Effector CD4-positive, alpha-beta T cell (primary cell): ENCODE data around the gene MRPL46.
"Not testable (repeated sequence)": the region's sequence is repeated elsewhere in the genome, so short reads cannot be mapped to it uniquely, and the experiment has no call there.

Source experiments
- DNase-seq: peaks from one replicate; pipeline ENCODE4 v3.0.0-alpha.2; 2020

Gene MRPL46

DNA sequence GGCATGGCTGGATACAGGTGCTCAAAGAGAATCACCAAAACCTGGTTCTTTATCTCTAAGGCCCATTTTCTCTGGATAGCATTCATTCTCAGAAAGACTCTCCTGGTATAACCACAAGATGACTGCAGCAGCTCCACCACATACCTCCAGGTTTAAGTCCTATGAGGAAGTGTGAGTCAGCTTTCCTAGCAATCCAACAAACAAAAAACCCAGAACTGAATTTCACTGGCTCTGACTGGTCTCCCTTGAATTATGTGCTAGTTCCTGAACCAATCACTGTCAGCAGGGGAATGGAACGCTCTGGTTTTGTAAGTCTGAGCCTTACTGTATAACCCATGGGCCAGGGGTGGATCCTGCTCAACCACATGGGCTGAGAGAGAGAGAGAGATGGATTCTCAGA, 27.2 kb downstream of the MRPL46 start:
- DNase-seq: no peak

DNA sequence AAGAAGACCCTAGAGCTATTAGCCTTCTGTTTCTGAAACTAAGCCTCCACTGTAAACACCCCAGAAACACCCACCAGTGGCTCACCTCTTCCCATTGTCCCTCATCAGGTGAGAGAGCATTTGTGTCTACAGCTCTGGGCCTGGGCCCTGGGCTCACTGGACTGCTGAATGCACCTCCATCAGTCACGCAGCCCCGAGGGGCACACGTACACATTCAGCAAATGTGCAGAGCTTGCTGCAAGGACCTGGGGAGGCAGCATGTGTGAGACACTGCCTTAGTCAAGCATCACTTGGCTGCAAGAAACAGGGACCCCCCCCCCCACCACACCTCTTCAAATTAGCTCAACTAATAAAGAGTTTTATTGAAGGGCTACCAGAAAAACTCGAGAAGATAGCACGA, 29.0 kb downstream of the MRPL46 start:
- no peak for DNase-seq

DNA sequence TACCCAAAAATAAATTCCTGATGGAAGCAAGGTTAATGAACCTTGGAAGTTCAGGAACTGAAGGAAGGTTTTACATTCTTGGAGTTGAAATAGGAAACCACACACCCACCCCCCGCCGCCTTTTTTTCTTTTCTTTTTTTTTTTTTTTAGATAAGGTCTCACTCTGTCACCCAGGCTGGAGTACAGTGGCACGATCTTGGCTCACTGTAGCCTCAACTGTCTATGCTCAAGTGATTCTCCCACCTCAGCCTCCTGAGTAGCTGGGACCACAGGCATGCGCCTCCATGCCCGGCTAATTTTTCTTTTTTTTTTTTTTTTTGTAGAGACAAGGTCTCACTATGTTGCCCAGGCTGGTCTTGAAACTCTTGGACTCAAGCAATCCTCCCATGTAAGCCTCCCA, 33.1 kb downstream of the MRPL46 start:
- not testable (repeated sequence) for DNase-seq

DNA sequence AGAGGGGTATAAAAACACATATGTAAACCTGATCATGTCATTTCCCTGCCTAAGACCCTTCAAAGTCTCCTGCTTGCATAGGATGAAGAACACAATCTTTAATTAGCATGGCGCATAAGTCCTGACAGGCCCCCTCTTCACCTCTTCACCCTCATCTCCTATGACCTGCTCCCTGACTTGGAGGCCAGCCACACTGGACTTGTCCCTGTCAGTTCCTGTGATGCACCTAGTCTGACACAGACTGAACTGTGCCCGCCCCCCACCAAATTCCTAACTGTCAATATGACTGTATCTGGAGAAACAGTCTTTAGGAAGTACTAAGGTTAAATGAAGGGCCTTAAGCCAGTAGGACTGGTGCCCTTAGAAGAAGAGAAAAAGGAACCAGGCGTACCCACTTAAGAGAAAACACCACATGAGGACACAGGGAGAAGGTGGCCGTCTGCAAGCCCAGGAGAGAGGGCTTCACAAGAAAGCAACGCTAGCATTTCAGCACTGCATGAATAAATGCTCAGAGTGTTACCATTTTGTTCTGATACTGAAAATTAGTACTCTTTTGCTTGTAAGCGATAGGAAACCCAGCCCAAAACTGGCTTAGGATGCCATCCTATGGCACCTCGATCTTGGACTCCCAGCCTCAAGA, 34.0 kb downstream of the MRPL46 start:
- no peak for DNase-seq

DNA sequence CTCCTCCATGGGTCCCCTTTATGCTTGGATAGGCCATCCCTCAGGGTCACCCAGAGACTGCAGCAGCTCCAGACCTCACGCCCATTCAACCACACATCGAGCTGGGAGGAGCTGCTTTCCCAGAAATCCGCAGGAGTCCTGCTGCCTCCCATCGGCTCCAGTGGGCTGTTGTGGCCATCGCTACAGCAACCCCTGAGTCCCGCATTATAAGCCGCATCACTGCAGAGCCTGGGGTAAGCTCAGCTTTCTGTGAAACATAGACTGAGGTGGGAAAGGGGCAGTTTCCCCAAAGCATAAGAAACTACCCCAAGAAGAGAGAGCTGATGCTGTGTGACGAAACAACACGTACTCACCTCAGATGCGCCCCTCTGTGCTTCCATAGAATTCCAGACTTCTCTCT, 35.7 kb downstream of the MRPL46 start:
- no peak for DNase-seq

DNA sequence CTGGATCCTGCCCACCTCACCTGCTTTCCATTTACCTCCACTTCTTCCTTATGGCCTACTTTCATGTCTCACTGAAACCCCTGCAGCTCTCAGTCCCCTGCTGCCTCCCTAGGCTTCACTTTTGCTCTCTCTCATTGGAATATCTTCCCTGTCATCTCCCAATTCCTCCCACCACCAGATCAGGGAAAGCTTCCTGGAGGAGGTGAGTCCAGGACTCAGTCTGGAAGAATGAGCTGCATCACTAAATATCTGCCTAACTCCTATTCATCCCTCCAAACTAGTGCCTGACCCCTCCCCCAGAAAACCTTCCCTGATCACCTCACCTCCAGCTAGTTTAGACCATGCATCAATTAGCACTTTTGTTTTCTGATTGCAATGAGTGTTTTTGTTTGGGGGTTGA, 37.1 kb downstream of the MRPL46 start:
- DNase-seq: no peak

DNA sequence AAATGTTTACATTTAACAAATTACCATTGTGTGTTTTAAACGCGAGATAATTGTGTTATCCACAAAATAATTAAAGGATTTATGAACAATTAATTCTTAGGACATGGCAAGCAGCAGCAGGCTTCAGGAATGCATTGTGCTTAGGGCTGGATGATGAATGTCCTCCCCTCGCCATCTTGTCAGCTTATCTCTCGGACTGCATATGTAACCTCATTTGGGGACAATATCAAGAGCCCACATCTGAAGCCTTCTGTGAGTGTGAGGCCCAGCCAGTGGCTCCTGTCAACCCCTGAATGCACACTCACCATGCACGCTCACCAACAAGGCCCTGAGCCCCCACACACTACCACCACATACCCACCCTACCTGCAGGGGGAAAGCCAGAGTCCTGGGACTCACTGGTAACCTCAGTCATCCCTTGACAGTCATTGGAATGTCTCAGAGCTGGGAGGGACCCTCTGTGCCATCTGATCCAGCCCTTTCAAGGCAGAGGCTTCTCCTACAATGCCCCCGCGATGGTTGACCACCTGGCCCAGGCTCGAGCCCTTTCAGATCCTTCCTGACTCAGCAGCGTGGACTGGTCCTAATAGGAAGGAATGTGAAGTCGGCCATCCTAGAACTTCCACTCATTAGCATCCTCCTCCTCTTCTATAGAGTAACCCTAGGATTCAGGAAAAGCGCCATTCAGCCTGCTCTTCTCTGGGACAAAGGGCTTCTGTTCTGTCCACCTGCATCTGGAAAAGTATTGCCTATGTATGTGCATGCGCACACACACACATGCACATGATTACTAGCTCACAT, 38.2 kb downstream of the MRPL46 start:
- DNase-seq: no peak

DNA sequence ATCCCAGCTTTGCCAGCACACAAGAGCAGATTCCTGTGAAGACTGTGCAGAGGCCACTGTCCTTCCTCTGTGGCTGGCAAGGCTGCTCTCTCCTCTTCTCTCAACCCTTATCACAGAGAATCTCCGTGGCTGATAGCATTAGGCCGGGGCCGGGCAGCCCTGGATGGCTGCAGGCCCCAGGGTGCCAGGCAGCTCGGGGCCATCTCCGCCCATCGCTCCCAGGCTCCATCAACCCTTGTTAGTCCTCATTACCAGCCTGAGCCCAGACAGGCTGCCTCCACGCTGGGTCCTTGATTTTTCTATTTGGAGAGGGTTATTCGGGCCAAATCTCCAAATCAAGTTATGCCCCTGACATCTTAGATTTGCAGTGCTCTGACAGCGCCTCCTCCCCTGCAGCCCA, 39.1 kb downstream of the MRPL46 start:
- no peak for DNase-seq

DNA sequence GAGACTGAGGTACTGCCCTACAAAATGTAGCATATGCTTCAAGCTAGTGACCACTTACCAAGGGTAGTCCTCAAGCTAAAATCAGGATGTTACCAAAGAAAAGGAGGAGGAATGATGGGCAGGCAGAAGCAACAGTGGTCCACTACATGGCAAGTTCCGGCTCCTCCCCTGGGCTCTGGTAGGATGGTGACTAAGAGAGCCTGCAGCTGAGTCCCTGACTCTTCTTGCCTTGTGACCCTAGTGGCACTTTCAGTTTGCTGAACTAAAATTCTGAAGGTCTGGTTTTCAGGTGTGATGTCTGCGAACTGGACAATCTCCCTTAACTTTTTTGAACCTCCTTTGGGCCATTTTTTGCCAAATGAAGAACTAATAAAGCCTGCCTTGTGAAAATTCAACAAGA, 40.9 kb downstream of the MRPL46 start:
- no peak for DNase-seq

DNA sequence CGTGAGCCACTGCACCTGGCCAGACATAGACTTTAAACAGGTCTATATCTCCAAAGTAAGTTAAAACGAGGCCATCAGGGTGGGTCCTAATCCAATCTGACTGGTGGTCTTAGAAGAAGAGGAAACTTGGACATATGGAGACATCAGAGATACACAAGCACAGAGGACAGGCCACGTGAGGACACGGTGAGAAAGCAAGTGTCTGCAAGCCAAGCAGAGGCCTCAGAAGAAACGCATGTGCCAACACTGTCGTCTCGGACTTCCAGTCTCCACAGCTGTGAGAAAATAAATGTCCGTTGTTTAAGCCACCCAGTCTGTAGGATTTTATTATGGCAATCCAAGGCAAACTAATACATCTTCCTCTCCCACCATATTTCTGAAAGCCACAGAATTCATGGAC, 43.9 kb downstream of the MRPL46 start:
- DNase-seq: no peak

DNA sequence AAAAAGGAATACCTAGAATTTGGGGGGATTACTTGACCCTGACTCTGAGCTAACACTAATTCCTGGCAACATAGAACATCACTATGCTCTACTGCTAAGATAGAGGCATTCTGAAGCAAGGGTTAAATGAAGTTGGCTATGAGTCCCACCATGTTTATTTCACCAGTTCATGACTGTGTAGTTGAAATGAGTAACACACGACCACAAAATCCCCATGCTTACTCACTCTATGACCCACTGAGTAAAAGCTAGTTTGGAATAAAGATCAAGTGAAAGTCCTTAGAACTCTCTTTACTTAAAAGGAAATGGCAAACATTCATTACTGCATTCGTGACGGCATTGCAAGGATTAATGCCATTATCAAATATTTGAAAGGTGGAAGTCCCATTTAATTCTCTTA, 47.4 kb downstream of the MRPL46 start:
- DNase-seq: no peak
